PC-3 (cell line): ENCODE data around the gene EPB41L2. TPM values are rescaled to one million over a fixed set of nuclear protein-coding genes. Genes with fewer than 3 reads are reported as not detected.

Experiments
- ATAC-seq: fragments of 200-7000 bp; cut with Tn5 transposase; 2 replicates; pipeline ENCODE4 v1.9.1; 2020; ENCODE audit warnings: mild to moderate bottlenecking, moderate library complexity
- BruUV-seq: library from RNA; stranded (reverse); fragments of 400-500 nt; replicated peaks from 2 replicates; lab custom pipeline; 2021; lab: Mats Ljungman, UMichigan
- CTCF ChIA-PET: fragments of 300-600 bp; sonication (Branson Sonifier 250); formaldehyde crosslinking; loops from one replicate; lab custom pipeline; 2022; ENCODE audit warnings: antibody characterized with exemption; lab: Charles Lee
- POLR2A ChIA-PET: fragments of 300-600 bp; sonication (Branson Sonifier 250); formaldehyde crosslinking; loops from one replicate; lab custom pipeline; 2022; ENCODE audit warnings: antibody characterized with exemption; ENCODE audit not compliant: unreplicated experiment; lab: Charles Lee
- DNase-seq: peaks from one replicate; pipeline ENCODE4 v3.0.0-alpha.2; 2015
- H2AFZ ChIP-seq: fragments of 300-600 bp; sonication (generic); 2 replicates; pipeline ENCODE4 v1.6.0; 2016; ENCODE audit warnings: antibody characterized with exemption, low read length
- H3F3A ChIP-seq: fragments of 300-600 bp; sonication (generic); one replicate; pipeline ENCODE4 v1.6.0; 2017; ENCODE audit warnings: antibody characterized with exemption, low read length, control low read depth, mild to moderate bottlenecking; ENCODE audit not compliant: unreplicated experiment
- H3K27ac ChIP-seq: fragments of 300-600 bp; sonication (generic); 2 replicates; pipeline ENCODE4 v1.5.1; 2016; ENCODE audit warnings: mild to moderate bottlenecking, low read length
- H3K27me3 ChIP-seq: fragments of 300-600 bp; sonication (generic); 2 replicates; pipeline ENCODE4 v1.6.1; 2016; ENCODE audit warnings: low read length, mixed read lengths
- H3K36me3 ChIP-seq: fragments of 300-600 bp; sonication (generic); 2 replicates; pipeline ENCODE4 v1.6.1; 2016; ENCODE audit warnings: low read depth, mixed run types, low read length, mixed read lengths
- H3K4me1 ChIP-seq: fragments of 300-600 bp; sonication (generic); 2 replicates; pipeline ENCODE4 v1.5.1; 2016; ENCODE audit warnings: low read length; ENCODE audit not compliant: insufficient read depth
- H3K4me2 ChIP-seq: fragments of 300-600 bp; sonication (generic); 2 replicates; pipeline ENCODE4 v1.6.0; 2016; ENCODE audit warnings: low read length
- H3K4me3 ChIP-seq: fragments of 300-600 bp; sonication (generic); 2 replicates; pipeline ENCODE4 v1.5.1; 2016; ENCODE audit warnings: mild to moderate bottlenecking, low read length, mixed read lengths
- H3K79me2 ChIP-seq: fragments of 300-600 bp; sonication (generic); 2 replicates; pipeline ENCODE4 v1.6.1; 2017; ENCODE audit warnings: low read length, mixed read lengths
- H3K9ac ChIP-seq: fragments of 300-600 bp; sonication (generic); 2 replicates; pipeline ENCODE4 v1.6.0; 2016; ENCODE audit warnings: mild to moderate bottlenecking, low read length
- H3K9me2 ChIP-seq: fragments of 300-600 bp; sonication (generic); replicated peaks from 2 replicates; pipeline ENCODE4 v1.6.1; 2016; ENCODE audit warnings: mixed run types, low read length, mixed read lengths
- H3K9me3 ChIP-seq: fragments of 300-600 bp; sonication (generic); 2 replicates; pipeline ENCODE4 v1.6.1; 2016; ENCODE audit warnings: low read length, mixed read lengths
- H4K20me1 ChIP-seq: fragments of 300-600 bp; sonication (generic); 2 replicates; pipeline ENCODE4 v1.6.1; 2016; ENCODE audit warnings: low read length, mixed read lengths
- CTCF ChIP-seq: fragments of 300-600 bp; sonication (generic); conservative IDR thresholded peaks from 2 replicates; pipeline ENCODE4 v1.5.1; 2017; ENCODE audit warnings: antibody characterized with exemption, low read depth, mild to moderate bottlenecking, low read length
- EZH2 ChIP-seq: fragments of 300-600 bp; sonication (generic); IDR thresholded peaks from one replicate; pipeline ENCODE4 v1.6.1; 2017; ENCODE audit warnings: antibody characterized with exemption, mild to moderate bottlenecking, low read length; ENCODE audit not compliant: unreplicated experiment
- EZH2phosphoT487 ChIP-seq: fragments of 300-600 bp; sonication (generic); IDR thresholded peaks from 2 replicates; pipeline ENCODE4 v1.6.1; 2018; ENCODE audit warnings: mild to moderate bottlenecking, antibody characterized with exemption, low read length, borderline replicate concordance
- intact Hi-C: fragments of 100-400 bp; cut with micrococcal nuclease; formaldehyde crosslinking; loops from 2 replicates; pipeline ENCODE4 v1.9.0; 2023
- total RNA-seq: library from RNA; depleted of rRNA; stranded (reverse); fragments of >200 nt; gene quantifications from 2 replicates; pipeline ENCODE4 v1.2.3, GENCODE V29; 2014

EPB41L2 gene
- total RNA-seq, 1 experiment from 2014 or later = 26.9 TPM

GRCh38 chr6:131082335-131082734 lies 19.3 kb upstream of the EPB41L2 start:
- intact Hi-C loops = no loop called here
- ATAC-seq (no peak), DNase-seq (no peak)
- no peaks in the 10 kb centered on the region for H4K20me1 ChIP-seq
- no peaks in the 10 kb centered on the region for H3K79me2 ChIP-seq
- H3K9ac ChIP-seq = no peak overlapping the region
- H3K36me3 ChIP-seq = no peaks in the 10 kb centered on the region
- TF ChIP-seq EZH2 (no peak), EZH2phosphoT487 (no peak), CTCF (no peak)
- no peaks in the 10 kb centered on the region for H3K27me3 ChIP-seq
- H3K9me2 ChIP-seq = no peaks in the 10 kb centered on the region
- H3F3A ChIP-seq = no peaks in the 10 kb centered on the region
- no peak overlapping the region for H3K27ac ChIP-seq
- ChIA-PET POLR2A (no interaction called here), CTCF (no interaction called here)
- no peak overlapping the region for H3K4me3 ChIP-seq
- H3K4me2 ChIP-seq = no peak overlapping the region
- H3K4me1 ChIP-seq = no peaks in the 10 kb centered on the region
- H3K9me3 ChIP-seq = no peaks in the 10 kb centered on the region
- no TSS peak for BruUV-seq
- H2AFZ ChIP-seq = no peak overlapping the region

DNA sequence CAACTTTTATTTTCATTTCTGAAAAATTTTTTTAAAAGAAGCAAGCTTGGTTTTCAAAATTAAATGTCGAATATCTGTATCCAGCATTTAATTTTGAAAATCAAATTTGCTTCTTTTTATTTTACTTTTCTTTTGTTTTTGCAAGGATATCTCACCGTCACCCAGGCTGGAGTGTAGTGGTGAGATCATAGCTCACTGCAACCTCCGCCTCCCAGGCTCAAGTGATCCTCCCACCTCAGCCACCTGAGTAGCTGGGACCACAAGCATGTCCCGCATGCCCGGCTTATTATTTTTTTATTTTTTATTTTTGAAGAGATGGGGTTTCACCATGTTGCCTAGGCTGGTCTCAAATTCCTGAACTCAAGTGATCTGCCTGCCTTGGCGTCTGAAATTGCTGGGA lies 17.0 kb upstream of the EPB41L2 start:
- Histone ChIP-seq H3K9ac (no peak overlapping the region), H3K9me3 (no peaks in the 10 kb centered on the region), H3F3A (no peaks in the 10 kb centered on the region), H3K4me1 (no peaks in the 10 kb centered on the region), H3K79me2 (no peaks in the 10 kb centered on the region), H2AFZ (no peak overlapping the region), H3K27me3 (no peaks in the 10 kb centered on the region), H3K36me3 (no peaks in the 10 kb centered on the region), H3K4me2 (no peak overlapping the region), H3K9me2 (no peaks in the 10 kb centered on the region), H4K20me1 (no peaks in the 10 kb centered on the region), H3K27ac (no peak overlapping the region), H3K4me3 (no peak overlapping the region)
- CTCF ChIA-PET = no interaction called here
- intact Hi-C loops = no loop called here
- no peak for ATAC-seq
- no TSS peak for BruUV-seq
- POLR2A ChIA-PET = no interaction called here
- DNase-seq = no peak
- TF ChIP-seq EZH2 (no peak), EZH2phosphoT487 (no peak), CTCF (no peak)

GRCh38 chr6:131073577-131073976 lies 10.5 kb upstream of the EPB41L2 start:
- CTCF ChIA-PET = no interaction called here
- POLR2A ChIA-PET = no interaction called here
- no peaks in the 10 kb centered on the region for H3K4me1 ChIP-seq
- no peak overlapping the region for H2AFZ ChIP-seq
- no peak overlapping the region for H3K9ac ChIP-seq
- no peaks in the 10 kb centered on the region for H4K20me1 ChIP-seq
- no peaks in the 10 kb centered on the region for H3K79me2 ChIP-seq
- no peaks in the 10 kb centered on the region for H3K36me3 ChIP-seq
- TF ChIP-seq EZH2 (no peak), CTCF (no peak), EZH2phosphoT487 (no peak)
- BruUV-seq = no TSS peak
- intact Hi-C loops = no loop called here
- no peak for DNase-seq
- H3K9me2 ChIP-seq = no peaks in the 10 kb centered on the region
- H3K27me3 ChIP-seq = no peaks in the 10 kb centered on the region
- H3F3A ChIP-seq = no peaks in the 10 kb centered on the region
- no peak overlapping the region for H3K4me2 ChIP-seq
- ATAC-seq = no peak
- H3K27ac ChIP-seq = no peak overlapping the region
- H3K9me3 ChIP-seq = no peaks in the 10 kb centered on the region
- no peak overlapping the region for H3K4me3 ChIP-seq
